ENCODE data around the gene DOCK7.

DOCK7 gene

DNA sequence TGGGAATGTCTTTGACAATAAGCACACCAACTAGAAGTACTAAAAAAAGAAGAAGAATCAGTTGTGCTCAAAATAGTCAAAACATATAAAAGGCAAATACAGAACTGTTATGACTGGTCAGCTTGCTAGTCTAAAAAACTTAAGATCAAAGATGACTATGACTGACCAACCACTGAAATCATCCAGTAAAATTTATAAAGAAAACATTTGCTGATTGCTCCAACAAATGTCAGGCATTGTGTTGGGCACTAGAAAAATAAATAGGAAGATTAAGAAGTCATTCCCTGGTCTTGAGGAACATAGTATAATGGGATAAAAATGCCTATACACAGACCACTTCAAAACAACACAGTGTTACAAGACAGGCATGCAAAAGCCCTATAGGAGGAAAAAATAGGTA lies 100.2 kb downstream of the DOCK7 start:
- Histone ChIP-seq H3K27ac (ENCODE audit: low read length, poor library complexity, severe bottlenecking) (no peak overlapping the region), H3K79me1 (replicated peaks; ENCODE audit: low read length, poor library complexity, severe bottlenecking) (peaks cover 4% of the 10 kb centered on the region), H2BK120ac (ENCODE audit: low read depth, low read length) (no peak overlapping the region), H3K9me3 (ENCODE audit: control insufficient read depth, low read length) (no peaks in the 10 kb centered on the region), H3K4me3 (ENCODE audit: insufficient read depth in 1 of 2, low read depth in 1 of 2, low read length in 2 of 2) (no peak overlapping the region), H4K91ac (ENCODE audit: low read length) (no peak overlapping the region), H3K18ac (ENCODE audit: low read depth in 1 of 2, low read length in 2 of 2) (no peak overlapping the region), H2BK15ac (ENCODE audit: low read depth, poor library complexity, severe bottlenecking) (no peak overlapping the region), H3K36me3 (ENCODE audit: control insufficient read depth in 1 of 2, insufficient read depth in 2 of 2, low read depth in 1 of 2, low read length in 2 of 2) (peaks cover 0 to 50% of the 10 kb centered on the region in 2 experiments), H3K14ac (ENCODE audit: low read length in 2 of 2) (no peak overlapping the region), H2BK12ac (ENCODE audit: low read length in 2 of 2) (no peak overlapping the region), H2AFZ (ENCODE audit: low read depth, low read length) (no peak overlapping the region), H3K4me2 (ENCODE audit: low read length, poor library complexity, severe bottlenecking) (no peak overlapping the region), H3K4me1 (ENCODE audit: control insufficient read depth, insufficient read depth, low read depth, low read length) (peaks cover 3% of the 10 kb centered on the region), H2AK5ac (ENCODE audit: low read length, severe bottlenecking) (no peak overlapping the region), H3K23ac (ENCODE audit: low read length in 2 of 2) (no peak overlapping the region), H3K4ac (ENCODE audit: low read depth in 1 of 2, low read length in 2 of 2) (no peak overlapping the region), H2BK5ac (ENCODE audit: low read depth, low read length, poor library complexity, severe bottlenecking) (no peak overlapping the region), H3K9ac (ENCODE audit: low read length) (no peak overlapping the region), H4K8ac (ENCODE audit: low read length) (no peak overlapping the region), H3K27me3 (ENCODE audit: control insufficient read depth in 1 of 2, insufficient read depth in 1 of 2, low read length in 2 of 2) (no peaks in the 10 kb centered on the region)
- DNase-seq: no peak

- no peak overlapping the region for H3K4me3 ChIP-seq (ENCODE audit: insufficient read depth in 1 of 2, low read depth in 1 of 2, low read length in 2 of 2)
- no peak overlapping the region for H4K91ac ChIP-seq (ENCODE audit: low read length)
- H4K8ac ChIP-seq (ENCODE audit: low read length): no peak overlapping the region
- H3K9ac ChIP-seq (ENCODE audit: low read length): no peak overlapping the region
- H3K36me3 ChIP-seq (ENCODE audit: control insufficient read depth in 1 of 2, insufficient read depth in 2 of 2, low read depth in 1 of 2, low read length in 2 of 2): peaks cover 0 to 61% of the 10 kb centered on the region in 2 experiments
- H3K4me2 ChIP-seq (ENCODE audit: low read length, poor library complexity, severe bottlenecking): no peak overlapping the region
- no peak overlapping the region for H3K14ac ChIP-seq (ENCODE audit: low read length in 2 of 2)
- no peak overlapping the region for H3K23ac ChIP-seq (ENCODE audit: low read length in 2 of 2)
- DNase-seq: no peak
- peaks cover 4% of the 10 kb centered on the region for H3K79me1 ChIP-seq (replicated peaks; ENCODE audit: low read length, poor library complexity, severe bottlenecking)
- H3K27ac ChIP-seq (ENCODE audit: low read length, poor library complexity, severe bottlenecking): no peak overlapping the region
- no peak overlapping the region for H2AK5ac ChIP-seq (ENCODE audit: low read length, severe bottlenecking)
- no peak overlapping the region for H3K18ac ChIP-seq (ENCODE audit: low read depth in 1 of 2, low read length in 2 of 2)
- H3K4me1 ChIP-seq (ENCODE audit: control insufficient read depth, insufficient read depth, low read depth, low read length): peaks cover 3% of the 10 kb centered on the region
- H2BK12ac ChIP-seq (ENCODE audit: low read length in 2 of 2): no peak overlapping the region
- no peak overlapping the region for H2BK15ac ChIP-seq (ENCODE audit: low read depth, poor library complexity, severe bottlenecking)
- no peaks in the 10 kb centered on the region for H3K27me3 ChIP-seq (ENCODE audit: control insufficient read depth in 1 of 2, insufficient read depth in 1 of 2, low read length in 2 of 2)
- H3K4ac ChIP-seq (ENCODE audit: low read depth in 1 of 2, low read length in 2 of 2): no peak overlapping the region
- no peak overlapping the region for H2AFZ ChIP-seq (ENCODE audit: low read depth, low read length)
- H2BK120ac ChIP-seq (ENCODE audit: low read depth, low read length): no peak overlapping the region
- no peaks in the 10 kb centered on the region for H3K9me3 ChIP-seq (ENCODE audit: control insufficient read depth, low read length)
- WGBS: no CpG with 5 or more reads among the region's 1 CpG
- no peak overlapping the region for H2BK5ac ChIP-seq (ENCODE audit: low read depth, low read length, poor library complexity, severe bottlenecking)
Observed at GRCh38 chr1:62585469-62586155, 102.6 kb downstream of the DOCK7 start.

GRCh38 chr1:62573675-62574074 lies 114.5 kb downstream of the DOCK7 start:
- Histone ChIP-seq H2AFZ (ENCODE audit: low read depth, low read length) (no peak overlapping the region), H4K91ac (ENCODE audit: low read length) (no peak overlapping the region), H3K4ac (ENCODE audit: low read depth in 1 of 2, low read length in 2 of 2) (no peak overlapping the region), H3K79me1 (replicated peaks; ENCODE audit: low read length, poor library complexity, severe bottlenecking) (no peaks in the 10 kb centered on the region), H2BK5ac (ENCODE audit: low read depth, low read length, poor library complexity, severe bottlenecking) (no peak overlapping the region), H3K18ac (ENCODE audit: low read depth in 1 of 2, low read length in 2 of 2) (no peak overlapping the region), H3K4me2 (ENCODE audit: low read length, poor library complexity, severe bottlenecking) (no peak overlapping the region), H3K4me3 (ENCODE audit: insufficient read depth in 1 of 2, low read depth in 1 of 2, low read length in 2 of 2) (no peak overlapping the region), H3K36me3 (ENCODE audit: control insufficient read depth in 1 of 2, insufficient read depth in 2 of 2, low read depth in 1 of 2, low read length in 2 of 2) (peaks cover 3 to 70% of the 10 kb centered on the region in 2 experiments), H3K9ac (ENCODE audit: low read length) (no peak overlapping the region), H3K27ac (ENCODE audit: low read length, poor library complexity, severe bottlenecking) (no peak overlapping the region), H2BK15ac (ENCODE audit: low read depth, poor library complexity, severe bottlenecking) (no peak overlapping the region), H2BK120ac (ENCODE audit: low read depth, low read length) (no peak overlapping the region), H3K23ac (ENCODE audit: low read length in 2 of 2) (no peak overlapping the region), H4K8ac (ENCODE audit: low read length) (no peak overlapping the region), H3K14ac (ENCODE audit: low read length in 2 of 2) (no peak overlapping the region), H3K4me1 (ENCODE audit: control insufficient read depth, insufficient read depth, low read depth, low read length) (no peaks in the 10 kb centered on the region), H2AK5ac (ENCODE audit: low read length, severe bottlenecking) (no peak overlapping the region), H2BK12ac (ENCODE audit: low read length in 2 of 2) (no peak overlapping the region), H3K9me3 (ENCODE audit: control insufficient read depth, low read length) (peaks cover 11% of the 10 kb centered on the region), H3K27me3 (ENCODE audit: control insufficient read depth in 1 of 2, insufficient read depth in 1 of 2, low read length in 2 of 2) (no peaks in the 10 kb centered on the region)
- no peak for DNase-seq
- WGBS: no CpG with 5 or more reads among the region's 2 CpGs

- no peak overlapping the region for H3K27ac ChIP-seq (ENCODE audit: low read length, poor library complexity, severe bottlenecking)
- H3K23ac ChIP-seq (ENCODE audit: low read length in 2 of 2): no peak overlapping the region
- no peak overlapping the region for H3K14ac ChIP-seq (ENCODE audit: low read length in 2 of 2)
- H3K4me3 ChIP-seq (ENCODE audit: insufficient read depth in 1 of 2, low read depth in 1 of 2, low read length in 2 of 2): no peak overlapping the region
- no peak for DNase-seq
- no peak overlapping the region for H2AK5ac ChIP-seq (ENCODE audit: low read length, severe bottlenecking)
- no peak overlapping the region for H2BK5ac ChIP-seq (ENCODE audit: low read depth, low read length, poor library complexity, severe bottlenecking)
- no peak overlapping the region for H3K4ac ChIP-seq (ENCODE audit: low read depth in 1 of 2, low read length in 2 of 2)
- no peak overlapping the region for H4K91ac ChIP-seq (ENCODE audit: low read length)
- peaks cover 3 to 64% of the 10 kb centered on the region in 2 experiments for H3K36me3 ChIP-seq (ENCODE audit: control insufficient read depth in 1 of 2, insufficient read depth in 2 of 2, low read depth in 1 of 2, low read length in 2 of 2)
- no peak overlapping the region for H3K18ac ChIP-seq (ENCODE audit: low read depth in 1 of 2, low read length in 2 of 2)
- H2AFZ ChIP-seq (ENCODE audit: low read depth, low read length): no peak overlapping the region
- H3K79me1 ChIP-seq (replicated peaks; ENCODE audit: low read length, poor library complexity, severe bottlenecking): no peaks in the 10 kb centered on the region
- no peak overlapping the region for H2BK12ac ChIP-seq (ENCODE audit: low read length in 2 of 2)
- H3K4me1 ChIP-seq (ENCODE audit: control insufficient read depth, insufficient read depth, low read depth, low read length): no peaks in the 10 kb centered on the region
- no peak overlapping the region for H2BK120ac ChIP-seq (ENCODE audit: low read depth, low read length)
- H4K8ac ChIP-seq (ENCODE audit: low read length): no peak overlapping the region
- no peak overlapping the region for H3K4me2 ChIP-seq (ENCODE audit: low read length, poor library complexity, severe bottlenecking)
- H3K9me3 ChIP-seq (ENCODE audit: control insufficient read depth, low read length): peaks cover 11% of the 10 kb centered on the region
- H2BK15ac ChIP-seq (ENCODE audit: low read depth, poor library complexity, severe bottlenecking): no peak overlapping the region
- no peaks in the 10 kb centered on the region for H3K27me3 ChIP-seq (ENCODE audit: control insufficient read depth in 1 of 2, insufficient read depth in 1 of 2, low read length in 2 of 2)
- H3K9ac ChIP-seq (ENCODE audit: low read length): no peak overlapping the region
Observed at GRCh38 chr1:62572476-62572875, 115.7 kb downstream of the DOCK7 start.

Measured in mesenchymal stem cell (in vitro differentiated cells and primary cell).